DOHH2 (cell line): Measurements from ENCODE around the gene NDUFB5.

Experiments used
- H3F3A ChIP-seq: fragments of 200-600 bp; sonication (generic), shearing (Covaris generic); 2 replicates; pipeline ENCODE4 v1.6.0; 2016; ENCODE audit warnings: antibody characterized with exemption, mild to moderate bottlenecking; ENCODE audit not compliant: control insufficient read depth, insufficient read depth
- H3K27ac ChIP-seq: fragments of 200-600 bp; sonication (generic); 2 replicates; pipeline ENCODE4 v1.5.1; 2014; ENCODE audit warnings: low read depth, mild to moderate bottlenecking, low read length, moderate library complexity
- H3K27me3 ChIP-seq: fragments of 200-600 bp; sonication (generic); 2 replicates; pipeline ENCODE4 v1.6.1; 2014; ENCODE audit warnings: mild to moderate bottlenecking, low read length, mixed read lengths; ENCODE audit not compliant: control insufficient read depth
- H3K36me3 ChIP-seq: fragments of 200-600 bp; sonication (generic); 2 replicates; pipeline ENCODE4 v1.6.1; 2014; ENCODE audit warnings: mild to moderate bottlenecking, low read length, moderate library complexity, mixed read lengths; ENCODE audit not compliant: control insufficient read depth
- H3K4me1 ChIP-seq: fragments of 200-600 bp; sonication (generic); 2 replicates; pipeline ENCODE4 v1.6.1; 2014; ENCODE audit warnings: mild to moderate bottlenecking, low read length, mixed read lengths; ENCODE audit not compliant: control insufficient read depth
- H3K4me2 ChIP-seq: fragments of 200-600 bp; sonication (generic); 2 replicates; pipeline ENCODE4 v1.6.0; 2014; ENCODE audit warnings: mild to moderate bottlenecking, low read length, moderate library complexity
- H3K4me3 ChIP-seq: fragments of 200-600 bp; sonication (generic); 2 replicates; pipeline ENCODE4 v1.5.1; 2014; ENCODE audit warnings: mild to moderate bottlenecking, low read length, mixed read lengths
- H3K79me2 ChIP-seq: fragments of 200-600 bp; sonication (generic); 2 replicates; pipeline ENCODE4 v1.6.1; 2014; ENCODE audit warnings: mild to moderate bottlenecking, low read length, mixed read lengths; ENCODE audit not compliant: control insufficient read depth
- H3K9me2 ChIP-seq: fragments of 200-600 bp; sonication (generic); replicated peaks from 2 replicates; pipeline ENCODE4 v1.6.1; 2014; ENCODE audit warnings: mild to moderate bottlenecking, low read length, mixed read lengths; ENCODE audit not compliant: control insufficient read depth
- H3K9me3 ChIP-seq: fragments of 200-600 bp; sonication (generic); 2 replicates; pipeline ENCODE4 v1.6.1; 2014; ENCODE audit warnings: antibody characterized with exemption, low read length, mixed read lengths; ENCODE audit not compliant: control insufficient read depth, insufficient read depth
- H4K20me1 ChIP-seq: fragments of 200-600 bp; sonication (generic); 2 replicates; pipeline ENCODE4 v1.6.0; 2014; ENCODE audit warnings: low read depth, mild to moderate bottlenecking, antibody characterized with exemption, low read length, moderate library complexity; ENCODE audit not compliant: control insufficient read depth, insufficient read depth
- EZH2phosphoT487 ChIP-seq: fragments of 200-600 bp; sonication (generic); IDR thresholded peaks from 2 replicates; pipeline ENCODE4 v1.6.1; 2017; ENCODE audit warnings: borderline replicate concordance, mild to moderate bottlenecking, antibody characterized with exemption, low read length, moderate library complexity, mixed read lengths
- TF ChIP-seq, protein P1 (sequence below): fragments of 200-600 bp; sonication (generic); IDR thresholded peaks from one replicate; pipeline ENCODE4 v1.5.1; 2014; ENCODE audit warnings: antibody characterized with exemption, mild to moderate bottlenecking, low read depth, low read length; ENCODE audit not compliant: poor library complexity, severe bottlenecking

The NDUFB5 gene

DNA sequence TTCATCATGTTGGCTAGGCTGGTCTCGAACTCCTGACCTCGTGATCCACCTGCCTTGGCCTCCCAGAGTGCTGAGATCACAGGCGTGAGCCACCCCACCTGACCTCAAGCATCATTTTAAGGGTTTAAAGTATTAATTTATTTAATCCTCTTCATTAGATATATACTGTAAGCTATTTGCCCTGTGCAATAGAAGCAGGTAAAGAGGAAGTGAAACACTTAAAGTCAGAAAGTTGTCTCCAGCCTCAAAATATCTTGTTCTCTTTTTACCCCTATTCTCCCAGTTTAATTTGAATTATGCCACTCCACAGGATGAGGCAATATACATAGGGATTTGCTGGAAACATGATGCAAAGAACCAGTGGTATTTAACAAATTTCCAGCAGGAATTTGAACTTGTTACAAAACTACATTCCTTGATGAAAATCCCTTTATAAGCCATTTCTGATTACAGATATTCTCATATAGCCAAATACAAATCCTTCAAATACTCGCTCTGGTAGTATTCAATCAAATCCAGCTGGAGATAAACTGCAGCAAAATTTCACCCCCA lies 2.0 kb downstream of the NDUFB5 start:
- TF ChIP-seq, protein P1, sequence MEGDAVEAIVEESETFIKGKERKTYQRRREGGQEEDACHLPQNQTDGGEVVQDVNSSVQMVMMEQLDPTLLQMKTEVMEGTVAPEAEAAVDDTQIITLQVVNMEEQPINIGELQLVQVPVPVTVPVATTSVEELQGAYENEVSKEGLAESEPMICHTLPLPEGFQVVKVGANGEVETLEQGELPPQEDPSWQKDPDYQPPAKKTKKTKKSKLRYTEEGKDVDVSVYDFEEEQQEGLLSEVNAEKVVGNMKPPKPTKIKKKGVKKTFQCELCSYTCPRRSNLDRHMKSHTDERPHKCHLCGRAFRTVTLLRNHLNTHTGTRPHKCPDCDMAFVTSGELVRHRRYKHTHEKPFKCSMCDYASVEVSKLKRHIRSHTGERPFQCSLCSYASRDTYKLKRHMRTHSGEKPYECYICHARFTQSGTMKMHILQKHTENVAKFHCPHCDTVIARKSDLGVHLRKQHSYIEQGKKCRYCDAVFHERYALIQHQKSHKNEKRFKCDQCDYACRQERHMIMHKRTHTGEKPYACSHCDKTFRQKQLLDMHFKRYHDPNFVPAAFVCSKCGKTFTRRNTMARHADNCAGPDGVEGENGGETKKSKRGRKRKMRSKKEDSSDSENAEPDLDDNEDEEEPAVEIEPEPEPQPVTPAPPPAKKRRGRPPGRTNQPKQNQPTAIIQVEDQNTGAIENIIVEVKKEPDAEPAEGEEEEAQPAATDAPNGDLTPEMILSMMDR: no peak
- no peak for TF ChIP-seq EZH2phosphoT487
- Histone ChIP-seq H3K4me1 (peaks cover 49% of the 10 kb centered on the region), H3K9me3 (no peaks in the 10 kb centered on the region), H3K9me2 (no peaks in the 10 kb centered on the region), H3K36me3 (peaks cover 43% of the 10 kb centered on the region), H3K4me3 (peak overlapping the region; percentile 86), H3F3A (peaks cover 10% of the 10 kb centered on the region), H3K79me2 (peaks cover 96% of the 10 kb centered on the region), H4K20me1 (no peaks in the 10 kb centered on the region; the same call in 1 of the 2 replicates), H3K27ac (peak overlapping the region; percentile 53), H3K27me3 (no peaks in the 10 kb centered on the region), H3K4me2 (peak overlapping the region; percentile 65)

DNA sequence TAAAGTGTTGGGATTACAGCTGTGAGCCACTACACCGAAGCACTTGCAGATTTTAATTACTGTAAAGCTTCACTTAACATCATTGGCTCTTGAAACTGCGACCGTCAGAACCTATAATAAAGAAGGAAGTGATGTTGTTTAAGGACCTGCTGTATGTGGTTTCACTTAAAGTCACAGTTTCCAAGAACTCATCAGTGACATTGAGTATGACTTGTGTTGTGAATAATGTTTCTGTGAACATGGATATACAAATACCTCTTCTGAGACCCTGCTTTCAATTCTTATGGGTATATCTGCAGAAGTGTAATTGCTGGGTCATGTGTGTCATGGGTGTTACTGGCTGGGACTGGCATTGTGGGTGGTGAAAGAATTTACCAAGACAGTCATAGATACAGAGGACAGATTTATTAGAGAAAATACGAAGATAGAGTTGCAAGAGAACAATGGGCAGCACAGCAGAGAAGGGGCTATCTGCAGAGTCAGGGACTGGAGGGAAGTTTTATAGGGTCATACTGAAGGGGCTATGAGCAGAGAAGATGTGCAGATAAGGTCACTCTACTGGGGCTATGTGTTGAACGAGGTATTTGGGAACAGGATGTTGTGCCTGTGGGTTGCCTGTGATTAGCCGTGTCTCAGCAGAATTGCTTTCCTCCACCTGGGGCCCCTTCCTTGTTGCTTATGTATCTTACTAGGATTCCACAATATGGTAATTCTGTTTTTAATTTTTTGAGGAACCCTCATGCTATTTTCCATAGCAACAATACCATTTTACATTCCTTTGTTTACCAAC lies 4.5 kb downstream of the NDUFB5 start:
- Histone ChIP-seq H3K4me3 (peak overlapping the region; percentile 43), H3K79me2 (peaks cover 89% of the 10 kb centered on the region), H3K4me1 (peaks cover 50% of the 10 kb centered on the region), H3K9me2 (no peaks in the 10 kb centered on the region), H3F3A (peaks cover 14% of the 10 kb centered on the region), H3K4me2 (peak overlapping the region; percentile 54), H4K20me1 (no peaks in the 10 kb centered on the region), H3K27ac (peak overlapping the region; percentile 1), H3K36me3 (peaks cover 36% of the 10 kb centered on the region), H3K27me3 (no peaks in the 10 kb centered on the region), H3K9me3 (no peaks in the 10 kb centered on the region)
- TF ChIP-seq, protein P1: no peak
- TF ChIP-seq EZH2phosphoT487: no peak

DNA sequence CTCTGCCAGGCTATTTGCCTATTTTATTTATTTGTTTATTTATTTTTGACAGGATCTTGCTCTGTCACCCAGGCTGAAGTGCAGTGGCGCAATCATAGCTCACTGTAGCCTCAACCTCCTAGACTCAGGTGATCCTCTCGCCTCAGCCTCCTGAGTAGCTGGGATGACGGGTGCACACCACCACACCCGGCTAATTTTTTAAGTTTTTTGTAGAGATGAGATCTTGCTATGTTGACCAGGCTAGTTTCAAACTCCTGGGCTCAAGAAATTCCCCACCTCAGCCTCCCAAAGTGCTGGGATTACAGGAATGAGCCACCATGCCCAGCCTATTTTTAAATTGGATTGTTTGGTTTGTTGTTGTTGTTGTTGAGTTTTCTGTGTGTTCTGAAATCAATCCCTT lies 5.5 kb downstream of the NDUFB5 start:
- TF ChIP-seq, protein P1: no peak
- TF ChIP-seq EZH2phosphoT487: no peak
- peaks cover 80% of the 10 kb centered on the region for H3K79me2 ChIP-seq
- peaks cover 14% of the 10 kb centered on the region for H3F3A ChIP-seq
- H3K4me1 ChIP-seq: peaks cover 50% of the 10 kb centered on the region
- no peak overlapping the region for H3K4me2 ChIP-seq
- H3K9me3 ChIP-seq: no peaks in the 10 kb centered on the region
- peaks cover 34% of the 10 kb centered on the region for H3K36me3 ChIP-seq
- no peaks in the 10 kb centered on the region for H3K9me2 ChIP-seq
- no peaks in the 10 kb centered on the region for H3K27me3 ChIP-seq
- H4K20me1 ChIP-seq: no peaks in the 10 kb centered on the region
- no peak overlapping the region for H3K4me3 ChIP-seq
- H3K27ac ChIP-seq: no peak overlapping the region
